Fibroblast of villous mesenchyme (primary cell): ENCODE data around the gene ADGRL2. TPM values are rescaled to one million over a fixed set of nuclear protein-coding genes. Genes with fewer than 3 reads are reported as not detected.

ENCODE experiments used
- DNase-seq: peaks from one replicate; pipeline ENCODE4 v3.0.0-alpha.2; 2010; ENCODE audit warnings: low read depth
- H3K4me3 ChIP-seq: 2 replicates; pipeline ENCODE4 v1.5.1; 2011; ENCODE audit warnings: low read depth, mild to moderate bottlenecking, low read length
- CTCF ChIP-seq: IDR thresholded peaks from 2 replicates; pipeline ENCODE4 v1.5.1; 2012; ENCODE audit warnings: low read depth, mild to moderate bottlenecking, low read length; ENCODE audit not compliant: insufficient read depth
- total RNA-seq: library from RNA; depleted of rRNA; stranded (reverse); fragments of >200 nt; gene quantifications from 2 replicates; pipeline ENCODE4 v1.2.3, GENCODE V29; 2012

Gene ADGRL2
- total RNA-seq, 1 donor = 15.1 TPM

DNA sequence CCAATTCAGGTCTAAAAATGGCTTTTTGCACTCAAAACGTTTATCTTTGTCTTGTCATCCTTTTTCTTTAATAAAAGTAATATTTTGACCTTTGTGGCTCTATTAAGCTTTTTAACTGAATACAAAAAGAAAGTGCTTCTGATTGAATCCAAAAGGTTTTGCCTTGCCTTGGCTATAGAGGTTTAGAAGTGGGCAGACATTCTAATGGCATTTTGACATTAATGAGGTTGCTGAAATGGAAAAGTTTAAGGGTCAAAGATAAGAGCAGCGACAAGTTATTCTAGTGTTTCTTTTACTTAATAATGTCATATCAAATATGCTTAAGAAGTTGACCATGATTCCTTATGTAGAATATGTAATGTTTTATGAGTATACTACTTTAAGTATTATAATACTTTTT is 120.2 kb downstream of the ADGRL2 start:
- H3K4me3 ChIP-seq = no peak overlapping the region
- no peak for TF ChIP-seq CTCF
- no peak for DNase-seq

GRCh38 chr1:81921344-81921743 is 120.6 kb downstream of the ADGRL2 start:
- TF ChIP-seq CTCF = no peak
- no peak for DNase-seq
- no peak overlapping the region for H3K4me3 ChIP-seq

- H3K4me3 ChIP-seq = no peak overlapping the region
- TF ChIP-seq CTCF = no peak
Observed at GRCh38 chr1:81921851-81922462, 121.2 kb downstream of the ADGRL2 start.

DNA sequence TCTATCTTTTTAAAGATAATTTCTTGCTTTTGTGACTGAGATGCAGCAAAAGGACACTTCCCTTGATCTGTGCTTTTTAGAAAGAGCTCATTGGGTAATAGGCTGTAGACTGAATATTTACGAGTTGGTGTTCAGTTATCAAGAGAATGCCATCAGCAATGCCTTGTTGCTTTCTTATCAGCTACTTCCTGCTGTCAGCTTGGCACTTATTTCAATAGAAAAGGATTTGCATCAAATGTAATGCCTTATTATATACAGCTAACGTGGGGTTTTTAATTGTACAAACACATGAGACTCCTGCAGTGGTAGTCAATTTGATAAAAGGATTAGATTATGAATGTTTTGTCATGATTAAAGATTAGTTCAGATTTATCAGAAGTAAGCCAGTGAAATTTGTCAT is 122.2 kb downstream of the ADGRL2 start:
- DNase-seq = no peak
- TF ChIP-seq CTCF = no peak
- H3K4me3 ChIP-seq = no peak overlapping the region

More at GRCh38 chr1:81921851-81922462, 121.2 kb downstream of the ADGRL2 start:
- DNase-seq = no peak

DNA sequence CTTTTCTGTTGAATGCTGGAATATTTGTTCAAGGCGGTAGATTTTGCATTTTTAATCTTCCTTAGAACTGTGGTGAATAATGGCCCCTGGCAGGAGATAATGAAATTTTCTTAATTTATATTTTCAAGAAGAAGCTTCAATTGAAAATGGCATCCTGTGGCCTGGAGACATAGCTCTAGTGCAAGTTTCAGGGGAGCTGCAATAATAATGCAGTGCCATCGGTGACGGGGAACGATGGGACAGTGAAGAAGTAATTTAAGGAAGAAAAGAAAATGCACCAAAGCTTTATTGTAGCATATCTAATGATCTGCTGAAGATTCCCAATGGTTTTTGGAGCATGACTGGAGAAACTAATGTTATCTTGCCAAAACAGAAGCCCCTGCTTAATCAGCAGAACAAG is 128.4 kb downstream of the ADGRL2 start:
- DNase-seq = no peak
- H3K4me3 ChIP-seq = no peak overlapping the region
- no peak for TF ChIP-seq CTCF

GRCh38 chr1:81936853-81937252 is 136.1 kb downstream of the ADGRL2 start:
- no peak for TF ChIP-seq CTCF
- H3K4me3 ChIP-seq = no peak overlapping the region
- DNase-seq = no peak
